NCI-H524 (cell line): Measurements from ENCODE around the gene SAC3D1.

Experiments used
- DNase-seq, 2 experiments: peaks; one replicate each; lab custom pipeline; 2025; lab: John Stamatoyannopoulos, UW

Gene SAC3D1

GRCh38 chr11:65059959-65060824 is 19.2 kb downstream of the SAC3D1 start:
- DNase-seq: no peak

- DNase-seq: no peak
Observed at GRCh38 chr11:65060913-65061408, 20.0 kb downstream of the SAC3D1 start.

- no peak for DNase-seq
Observed at GRCh38 chr11:65063532-65063931, 22.5 kb downstream of the SAC3D1 start.

GRCh38 chr11:65064847-65065240 is 23.8 kb downstream of the SAC3D1 start:
- no peak for DNase-seq

GRCh38 chr11:65065851-65066250 is 24.8 kb downstream of the SAC3D1 start:
- DNase-seq: no peak

- DNase-seq: no peak
Observed at GRCh38 chr11:65066315-65066714, 25.3 kb downstream of the SAC3D1 start.

- no peak for DNase-seq
Observed at GRCh38 chr11:65066805-65067291, 25.8 kb downstream of the SAC3D1 start.

GRCh38 chr11:65067446-65067845 is 26.4 kb downstream of the SAC3D1 start:
- DNase-seq: no peak

GRCh38 chr11:65069217-65069616 is 28.2 kb downstream of the SAC3D1 start:
- no peak for DNase-seq

GRCh38 chr11:65071907-65072630 is 31.1 kb downstream of the SAC3D1 start:
- DNase-seq: no peak

GRCh38 chr11:65072631-65072966 is 31.6 kb downstream of the SAC3D1 start:
- DNase-seq: no peak

- DNase-seq: peak; percentile 50 to 81
Observed at GRCh38 chr11:65077451-65077850, 36.4 kb downstream of the SAC3D1 start.

- peak in 1 of 2 experiments; percentile 45 for DNase-seq
Observed at GRCh38 chr11:65078151-65078550, 37.1 kb downstream of the SAC3D1 start.

- no peak for DNase-seq
Observed at GRCh38 chr11:65078786-65079342, 37.9 kb downstream of the SAC3D1 start.

- no peak for DNase-seq
Observed at GRCh38 chr11:65083134-65083833, 42.3 kb downstream of the SAC3D1 start.

GRCh38 chr11:65083834-65084597 is 43.0 kb downstream of the SAC3D1 start, which contains the start of the genes CDCA5 and ZFPL1:
TSS of gene CDCA5 (minus strand) at chr11:65084040. CDS start at chr11:65083978, 62 bp downstream.
TSS of gene ZFPL1 (plus strand) at chr11:65084222. CDS start at chr11:65084699, 477 bp downstream.
- peak; percentile 87 to 92 for DNase-seq

GRCh38 chr11:65084598-65085375 is 43.8 kb downstream of the SAC3D1 start:
- DNase-seq: no peak

GRCh38 chr11:65085446-65085845 is 44.4 kb downstream of the SAC3D1 start:
- DNase-seq: no peak

GRCh38 chr11:65086809-65087208 is 45.8 kb downstream of the SAC3D1 start:
- no peak for DNase-seq

- DNase-seq: no peak
Observed at GRCh38 chr11:65087216-65087615, 46.2 kb downstream of the SAC3D1 start.
